Neuronal stem cell (in vitro differentiated cells): ENCODE results near the gene PAEP.

Experiments
- DNase-seq: peaks from one replicate; pipeline ENCODE4 v3.0.0-alpha.2; 2013; ENCODE audit warnings: low spot score
- H2AFZ ChIP-seq: one replicate; pipeline ENCODE4 v1.6.1; 2013; ENCODE audit warnings: mild to moderate bottlenecking, low read length, inconsistent platforms
- H2AK5ac ChIP-seq: 2 replicates; pipeline ENCODE4 v1.6.1; 2013; ENCODE audit warnings: low read depth, mild to moderate bottlenecking, inconsistent platforms, low read length, moderate library complexity, mixed read lengths
- H2BK120ac ChIP-seq: 2 replicates; pipeline ENCODE4 v1.6.1; 2013; ENCODE audit warnings: low read depth, mild to moderate bottlenecking, inconsistent platforms, low read length, moderate library complexity, mixed read lengths
- H2BK12ac ChIP-seq: one replicate; pipeline ENCODE4 v1.6.1; 2013; ENCODE audit warnings: low read length, inconsistent platforms
- H2BK15ac ChIP-seq: 2 replicates; pipeline ENCODE4 v1.6.1; 2013; ENCODE audit warnings: mild to moderate bottlenecking, low read length, inconsistent platforms, mixed read lengths
- H2BK5ac ChIP-seq: one replicate; pipeline ENCODE4 v1.6.1; 2013; ENCODE audit warnings: inconsistent platforms, mild to moderate bottlenecking, low read length, moderate library complexity
- H3K14ac ChIP-seq: one replicate; pipeline ENCODE4 v1.6.1; 2013; ENCODE audit warnings: low read length, inconsistent platforms
- H3K18ac ChIP-seq: 2 replicates; pipeline ENCODE4 v1.6.1; 2013; ENCODE audit warnings: low read length, inconsistent platforms
- H3K23ac ChIP-seq: 2 replicates; pipeline ENCODE4 v1.6.1; 2013; ENCODE audit warnings: low read depth, mild to moderate bottlenecking, mixed read lengths, low read length, inconsistent platforms; ENCODE audit not compliant: poor library complexity
- H3K27ac ChIP-seq: replicated peaks from 3 replicates; pipeline ENCODE4 v1.5.1; 2013; ENCODE audit warnings: low read length, inconsistent platforms
- H3K27me3 ChIP-seq, 3 experiments: 2 replicates each; pipeline ENCODE4 v1.6.1; 2013; ENCODE audit warnings: low read length in 3 of 3, mild to moderate bottlenecking in 2 of 3, inconsistent platforms in 1 of 3, low read depth in 1 of 3, mixed read lengths in 1 of 3, moderate library complexity in 1 of 3; ENCODE audit not compliant: control insufficient read depth in 3 of 3, insufficient read depth in 3 of 3
- H3K36me3 ChIP-seq, 2 donors: replicated peaks in 1 of 2; 2 replicates each; pipeline ENCODE4 v1.6.1; 2013; ENCODE audit warnings: low read length in 2 of 2; ENCODE audit not compliant: control insufficient read depth in 2 of 2, insufficient read depth in 2 of 2
- H3K4ac ChIP-seq: 2 replicates; pipeline ENCODE4 v1.6.1; 2013; ENCODE audit warnings: inconsistent platforms, mild to moderate bottlenecking, low read length, moderate library complexity
- H3K4me1 ChIP-seq, 2 donors: 1 replicate in 1 of 2; 2 replicates in 1 of 2; pipeline ENCODE4 v1.6.1; 2013; ENCODE audit warnings: low read length in 2 of 2, low read depth in 1 of 2; ENCODE audit not compliant: control insufficient read depth in 2 of 2, insufficient read depth in 1 of 2
- H3K4me2 ChIP-seq: one replicate; pipeline ENCODE4 v1.6.1; 2013; ENCODE audit warnings: mild to moderate bottlenecking, low read length, inconsistent platforms; ENCODE audit not compliant: insufficient read depth, poor library complexity, severe bottlenecking
- H3K4me3 ChIP-seq, 2 donors: 2 replicates each; pipeline ENCODE4 v1.5.1; 2013; ENCODE audit warnings: low read length in 2 of 2, mild to moderate bottlenecking in 2 of 2, inconsistent platforms in 1 of 2, moderate library complexity in 1 of 2
- H3K79me1 ChIP-seq: one replicate; pipeline ENCODE4 v1.6.1; 2013; ENCODE audit warnings: low read depth, mild to moderate bottlenecking, inconsistent platforms, low read length, moderate library complexity
- H3K9ac ChIP-seq: one replicate; pipeline ENCODE4 v1.6.1; 2013; ENCODE audit warnings: mild to moderate bottlenecking, low read depth, low read length, inconsistent platforms; ENCODE audit not compliant: poor library complexity
- H3K9me3 ChIP-seq, 2 donors: replicated peaks in 1 of 2; 2 replicates each; pipeline versions ENCODE3 to v1.6.1; 2013; ENCODE audit warnings: low read length in 2 of 2, mild to moderate bottlenecking in 2 of 2, inconsistent platforms in 1 of 2, low read depth in 1 of 2, mixed read lengths in 1 of 2, moderate library complexity in 1 of 2; ENCODE audit not compliant: control insufficient read depth in 2 of 2, insufficient read depth in 1 of 2
- H4K8ac ChIP-seq: one replicate; pipeline ENCODE4 v1.6.1; 2013; ENCODE audit warnings: low read depth, mild to moderate bottlenecking, inconsistent platforms, low read length, moderate library complexity
- H4K91ac ChIP-seq: one replicate; pipeline ENCODE4 v1.6.1; 2013; ENCODE audit warnings: low read length, low read depth, mild to moderate bottlenecking, inconsistent platforms; ENCODE audit not compliant: poor library complexity
- WGBS, 2 donors: extraction: QIAGEN DNeasy Blood & Tissue Kit; methylation state at CpG; one replicate each; pipeline ENCODE4 v1.1.7; 2013; ENCODE audit warnings: missing lambda C conversion rate in 2 of 2, mixed read lengths in 1 of 2; ENCODE audit not compliant: insufficient read length in 2 of 2, insufficient replicate concordance in 1 of 2; ENCODE audit errors: extremely low coverage in 2 of 2; 5-methylcytosine and 5-hydroxymethylcytosine counted together

PAEP gene

GRCh38 chr9:135611142-135611874, 49.8 kb downstream of the PAEP start:
- WGBS, 2 donors = no CpG with 5 or more reads among the region's 7 CpGs
- H3K4me2 ChIP-seq = no peak overlapping the region
- H4K91ac ChIP-seq = no peak overlapping the region
- H2BK120ac ChIP-seq = peak overlapping the region; percentile 72
- peak overlapping the region; percentile 90 for H2BK12ac ChIP-seq
- H3K23ac ChIP-seq = peak overlapping the region; percentile 73
- no peak overlapping the region for H4K8ac ChIP-seq
- no peak overlapping the region for H2BK15ac ChIP-seq
- no peaks in the 10 kb centered on the region for H3K4me1 ChIP-seq
- peaks cover 0 to 23% (median 0%) of the 10 kb centered on the region in 3 experiments for H3K27me3 ChIP-seq
- peak overlapping the region; percentile 71 for H3K14ac ChIP-seq
- no peak overlapping the region for H2AFZ ChIP-seq
- DNase-seq = no peak
- no peak overlapping the region for H3K9ac ChIP-seq
- H3K9me3 ChIP-seq = peaks cover 0 to 10% of the 10 kb centered on the region in 2 donors
- no peak overlapping the region for H3K4ac ChIP-seq
- H3K4me3 ChIP-seq = peak overlapping the region in 1 of 2 donors; percentile 67
- H2BK5ac ChIP-seq = no peak overlapping the region
- no peak overlapping the region for H3K27ac ChIP-seq
- peak overlapping the region; percentile 27 for H3K18ac ChIP-seq
- H2AK5ac ChIP-seq = no peak overlapping the region
- H3K36me3 ChIP-seq = no peaks in the 10 kb centered on the region
- H3K79me1 ChIP-seq = peaks cover 3% of the 10 kb centered on the region

- peaks cover 3% of the 10 kb centered on the region for H3K79me1 ChIP-seq
- H3K27me3 ChIP-seq = peaks cover 0 to 28% (median 0%) of the 10 kb centered on the region in 3 experiments
- H4K8ac ChIP-seq = no peak overlapping the region
- H2BK12ac ChIP-seq = peak overlapping the region; percentile 90
- no peak overlapping the region for H3K27ac ChIP-seq
- H2AK5ac ChIP-seq = peak overlapping the region; percentile 56
- WGBS, 2 donors = no CpG with 5 or more reads among the region's 4 CpGs
- no peak for DNase-seq
- peaks cover 0 to 10% of the 10 kb centered on the region in 2 donors for H3K9me3 ChIP-seq
- H2BK15ac ChIP-seq = no peak overlapping the region
- peak overlapping the region; percentile 85 for H3K23ac ChIP-seq
- no peak overlapping the region for H2BK5ac ChIP-seq
- H4K91ac ChIP-seq = no peak overlapping the region
- H3K4me2 ChIP-seq = no peak overlapping the region
- H3K14ac ChIP-seq = peak overlapping the region; percentile 71
- peak overlapping the region in 1 of 2 donors; percentile 67 for H3K4me3 ChIP-seq
- no peak overlapping the region for H2BK120ac ChIP-seq
- no peaks in the 10 kb centered on the region for H3K36me3 ChIP-seq
- no peak overlapping the region for H3K9ac ChIP-seq
- H3K4ac ChIP-seq = peak overlapping the region; percentile 37
- H3K18ac ChIP-seq = no peak overlapping the region
- no peak overlapping the region for H2AFZ ChIP-seq
- no peaks in the 10 kb centered on the region for H3K4me1 ChIP-seq
Measured at GRCh38 chr9:135611875-135612209, 50.3 kb downstream of the PAEP start.

- H2AFZ ChIP-seq = no peak overlapping the region
Measured at GRCh38 chr9:135612437-135612836, 50.9 kb downstream of the PAEP start.

DNA sequence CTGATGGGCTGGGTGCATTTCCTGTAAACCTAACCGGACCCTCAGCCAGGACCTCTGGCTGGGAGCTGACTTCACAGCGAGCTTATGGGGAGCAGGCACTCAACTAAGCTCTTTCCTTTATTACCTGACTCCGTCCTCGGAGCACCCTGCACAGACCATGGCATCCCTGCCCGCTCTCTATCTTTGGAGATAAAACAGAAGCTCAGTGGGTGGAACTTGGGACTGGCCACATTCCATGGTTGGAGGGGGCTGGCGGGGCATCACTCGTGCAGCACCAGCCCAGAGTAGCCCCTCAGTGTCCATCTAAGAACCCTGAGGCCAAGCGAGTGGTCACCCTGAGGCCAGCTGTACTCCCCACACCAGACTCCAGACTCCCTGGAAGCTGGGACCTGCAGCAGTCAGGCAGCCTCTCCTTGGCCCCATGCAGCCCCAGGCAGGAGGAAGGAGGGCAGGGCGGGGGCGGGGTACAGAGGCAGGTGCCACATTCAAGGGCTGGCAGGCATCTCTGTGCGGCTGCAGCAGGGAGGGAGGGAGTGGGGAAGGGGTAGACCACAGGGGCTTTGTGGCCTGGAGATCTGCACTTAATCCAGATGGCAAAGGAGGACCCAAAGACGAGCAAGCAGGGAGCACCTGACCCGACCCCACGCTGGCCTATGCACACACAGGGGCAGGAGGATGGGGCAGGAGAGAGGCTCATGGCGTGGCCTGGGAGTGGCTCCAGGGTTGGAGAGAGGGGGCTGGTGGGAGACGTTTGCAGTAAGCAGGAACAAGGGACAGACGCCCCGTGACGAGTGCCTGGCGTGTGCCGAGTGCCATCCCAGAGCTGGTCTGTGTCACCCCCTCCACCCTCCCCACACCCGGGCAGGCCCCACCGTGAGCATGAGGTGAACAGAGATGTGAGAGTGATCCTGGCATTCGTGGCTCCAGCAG, 51.7 kb downstream of the PAEP start:
- peak overlapping the region; percentile 8 for H2BK120ac ChIP-seq
- H3K9me3 ChIP-seq = peaks cover 0 to 10% of the 10 kb centered on the region in 2 donors
- H3K4me1 ChIP-seq = no peaks in the 10 kb centered on the region
- no peak overlapping the region for H3K27ac ChIP-seq
- no peak overlapping the region for H3K9ac ChIP-seq
- peak overlapping the region; percentile 53 for H2BK5ac ChIP-seq
- peak overlapping the region; percentile 8 for H2AK5ac ChIP-seq
- H3K4ac ChIP-seq = no peak overlapping the region
- peak overlapping the region; percentile 3 for H2BK12ac ChIP-seq
- no peak overlapping the region for H3K23ac ChIP-seq
- H3K4me3 ChIP-seq = no peak overlapping the region
- H2AFZ ChIP-seq = no peak overlapping the region
- H3K18ac ChIP-seq = peak overlapping the region; percentile 87
- H3K27me3 ChIP-seq = peaks cover 0 to 33% (median 0%) of the 10 kb centered on the region in 3 experiments
- H4K8ac ChIP-seq = no peak overlapping the region
- peak overlapping the region; percentile 37 for H2BK15ac ChIP-seq
- peaks cover 3% of the 10 kb centered on the region for H3K79me1 ChIP-seq
- no peak overlapping the region for H3K4me2 ChIP-seq
- no peak overlapping the region for H4K91ac ChIP-seq
- peak overlapping the region; percentile 56 for H3K14ac ChIP-seq
- DNase-seq = no peak
- H3K36me3 ChIP-seq = no peaks in the 10 kb centered on the region
- WGBS, 2 donors = no CpG with 5 or more reads among the region's 24 CpGs

More at GRCh38 chr9:135612437-135612836, 50.9 kb downstream of the PAEP start:
- peaks cover 3% of the 10 kb centered on the region for H3K79me1 ChIP-seq
- peaks cover 0 to 10% of the 10 kb centered on the region in 2 donors for H3K9me3 ChIP-seq
- H3K4me1 ChIP-seq = no peaks in the 10 kb centered on the region
- peak overlapping the region; percentile 85 for H3K23ac ChIP-seq
- H3K14ac ChIP-seq = no peak overlapping the region
- peaks cover 0 to 31% (median 0%) of the 10 kb centered on the region in 3 experiments for H3K27me3 ChIP-seq
- peak overlapping the region in 1 of 2 donors; percentile 67 for H3K4me3 ChIP-seq
- peak overlapping the region; percentile 16 for H2BK15ac ChIP-seq
- H2BK12ac ChIP-seq = no peak overlapping the region
- H2BK120ac ChIP-seq = no peak overlapping the region
- H2BK5ac ChIP-seq = no peak overlapping the region
- no peak overlapping the region for H3K4me2 ChIP-seq
- H4K91ac ChIP-seq = no peak overlapping the region
- H3K4ac ChIP-seq = peak overlapping the region; percentile 37
- no peak overlapping the region for H3K27ac ChIP-seq
- no peak overlapping the region for H4K8ac ChIP-seq
- peak overlapping the region; percentile 56 for H2AK5ac ChIP-seq
- H3K9ac ChIP-seq = no peak overlapping the region
- peak overlapping the region; percentile 57 for H3K18ac ChIP-seq
- H3K36me3 ChIP-seq = no peaks in the 10 kb centered on the region
- WGBS, 2 donors = no CpG with 5 or more reads among the region's 8 CpGs
- DNase-seq = no peak
